Psoas muscle (tissue), 8 donors: ENCODE measurements around the gene DYNC1I1. TPM values are rescaled to one million over a fixed set of nuclear protein-coding genes. Genes with fewer than 3 reads are reported as not detected.

Experiments used
- ATAC-seq, 4 donors: fragments of 200-7000 bp; cut with Tn5 transposase; one replicate each; pipeline ENCODE4 v1.9.1; 2020; ENCODE audit warnings: moderate library complexity in 3 of 4, mild to moderate bottlenecking in 2 of 4
- DNase-seq, 2 donors: peaks; one replicate each; pipeline ENCODE4 v3.0.0-alpha.2; 2020
- H3K27ac ChIP-seq: fragments of 200-600 bp; one replicate; pipeline ENCODE4 v1.8.0; 2022
- H3K27me3 ChIP-seq, 3 donors: fragments of 200-600 bp in 1 of 3; one replicate each; pipeline versions ENCODE4 v1.6.1 to v1.8.0; 2013 to 2022; ENCODE audit warnings: low read length in 2 of 3, mild to moderate bottlenecking in 2 of 3, moderate library complexity in 1 of 3; ENCODE audit not compliant: insufficient read depth in 3 of 3
- H3K36me3 ChIP-seq, 2 donors: fragments of 200-600 bp in 1 of 2; one replicate each; pipeline versions ENCODE4 v1.6.1 to v1.8.0; 2013 to 2022; ENCODE audit warnings: low read depth in 1 of 2, mild to moderate bottlenecking in 1 of 2, moderate library complexity in 1 of 2; ENCODE audit not compliant: insufficient read depth in 1 of 2
- H3K4me1 ChIP-seq: fragments of 200-600 bp; one replicate; pipeline ENCODE4 v1.8.0; 2022
- H3K4me3 ChIP-seq: fragments of 200-600 bp; one replicate; pipeline ENCODE4 v1.8.0; 2022; ENCODE audit warnings: mild to moderate bottlenecking
- H3K9me3 ChIP-seq: fragments of 200-600 bp; one replicate; pipeline ENCODE4 v1.8.0; 2022
- CTCF ChIP-seq: fragments of 200-600 bp; IDR thresholded peaks from one replicate; pipeline ENCODE4 v1.8.0; 2022; ENCODE audit warnings: antibody characterized with exemption
- WGBS, 3 donors: extraction: QIAGEN DNeasy Blood & Tissue Kit; methylation state at CpG; one replicate each; pipeline versions ENCODE4 v1.1.6 to v1.1.7; 2013; 5-methylcytosine and 5-hydroxymethylcytosine counted together
- intact Hi-C, 2 donors: fragments of 100-400 bp; cut with DNase I; formaldehyde crosslinking; loops; one replicate each; pipeline versions ENCODE4 v1.11.0 to v1.14.2; 2022
- polyA plus RNA-seq, 3 donors: library from polyadenylated mRNA; stranded (reverse); fragments of 200-250 nt; gene quantifications; one replicate each; pipeline ENCODE4 v1.2.3, GENCODE V29; 2013
- total RNA-seq, 4 donors: library from RNA; stranded (reverse); fragmentation: NEBNext Ultra II Directional in 2 of 4; extraction: Animal tissue kit (Norgen Biotek cat#: 25700) in 2 of 4; gene quantifications; one replicate each; pipeline versions ENCODE4 v1.2.1 to v1.2.4, GENCODE V29; 2021 to 2023
- donor health status: healthy with polysubstance abuse.
- donor health status: DM: no; HTN: no; CAD: no; lungs with moderate emphysema.
- donor health status: Bipolar disorder and iron deficiency.
- donor health status: healthy.
- donor health status: DM: yes; HTN: yes; CAD: no.
- donor health status: DM: no; HTN: no; CAD: no.
- donor health status: DM: no; HTN: no; CAD: no.
- donor health status: DM: yes; HTN: yes; CAD: no.

DYNC1I1 gene
- total and polyA plus RNA-seq, 7 donors = 3.0 to 28.8 (median 6.9) TPM

- Histone ChIP-seq H3K27me3 (no peaks in the 10 kb centered on the region), H3K27ac (no peak overlapping the region), H3K4me1 (no peaks in the 10 kb centered on the region), H3K9me3 (no peaks in the 10 kb centered on the region), H3K36me3 (no peaks in the 10 kb centered on the region), H3K4me3 (no peak overlapping the region)
- intact Hi-C loops = no loop called here
- ATAC-seq (no peak), DNase-seq (no peak)
- 68 to 84% (median 79%) methylated on average over 5 of the region's 5 CpGs for WGBS, 3 donors
- no peak for TF ChIP-seq CTCF
Measured at GRCh38 chr7:96005271-96005670, 232.9 kb downstream of the DYNC1I1 start.

DNA sequence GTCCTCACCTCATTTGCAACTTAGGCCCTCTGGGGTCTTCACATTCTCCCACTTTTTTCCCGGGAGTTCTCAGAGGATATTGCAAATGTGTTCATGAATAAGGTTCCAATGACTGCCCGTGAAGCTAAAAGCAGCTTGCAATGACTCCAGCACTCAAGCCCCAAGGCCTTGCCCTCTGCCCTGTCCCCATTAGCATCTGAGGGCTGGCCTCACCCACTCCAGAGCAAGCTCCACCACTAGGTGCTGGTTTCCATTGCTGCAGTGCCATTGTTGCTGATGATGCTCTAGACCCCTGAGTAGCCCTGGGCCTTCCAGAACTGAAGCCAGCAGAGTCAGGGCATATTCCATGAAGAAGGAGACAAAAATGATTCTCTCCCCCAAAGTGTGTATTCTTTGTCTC is 236.8 kb downstream of the DYNC1I1 start:
- no peak for ATAC-seq
- H3K36me3 ChIP-seq = no peaks in the 10 kb centered on the region
- H3K4me1 ChIP-seq = no peaks in the 10 kb centered on the region
- H3K4me3 ChIP-seq = no peak overlapping the region
- H3K27me3 ChIP-seq = no peaks in the 10 kb centered on the region
- H3K27ac ChIP-seq = no peak overlapping the region
- WGBS, 3 donors = 77 to 87% (median 86%) methylated on average over 2 of the region's 2 CpGs
- intact Hi-C loops = no loop called here
- DNase-seq = no peak
- H3K9me3 ChIP-seq = no peaks in the 10 kb centered on the region
- TF ChIP-seq CTCF = no peak

DNA sequence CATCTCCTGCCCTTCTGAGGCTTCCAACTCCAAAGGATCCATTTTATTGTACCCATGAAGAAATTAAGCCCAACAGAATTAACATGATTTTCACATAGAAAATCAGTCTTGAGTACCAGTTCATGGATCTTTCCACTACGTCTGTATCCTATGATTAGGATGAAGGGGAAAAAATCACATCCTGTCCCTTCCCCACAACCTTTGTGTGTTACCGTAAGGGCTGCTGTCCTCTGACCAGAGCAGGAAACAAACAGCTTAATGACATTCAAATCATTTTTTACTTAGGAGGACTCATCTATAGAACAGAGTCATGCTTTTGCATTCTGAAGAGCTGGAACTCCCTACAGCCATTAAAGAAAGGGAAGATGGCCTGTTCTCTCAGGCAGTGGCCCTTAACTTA is 241.5 kb downstream of the DYNC1I1 start:
- no peak overlapping the region for H3K27ac ChIP-seq
- no peaks in the 10 kb centered on the region for H3K4me1 ChIP-seq
- H3K36me3 ChIP-seq = no peaks in the 10 kb centered on the region
- no peak for ATAC-seq
- no peaks in the 10 kb centered on the region for H3K27me3 ChIP-seq
- no peak for TF ChIP-seq CTCF
- H3K4me3 ChIP-seq = no peak overlapping the region
- intact Hi-C loops = no loop called here
- 66 to 81% (median 77%) methylated on average over 2 of the region's 2 CpGs for WGBS, 3 donors
- H3K9me3 ChIP-seq = no peaks in the 10 kb centered on the region
- no peak for DNase-seq

DNA sequence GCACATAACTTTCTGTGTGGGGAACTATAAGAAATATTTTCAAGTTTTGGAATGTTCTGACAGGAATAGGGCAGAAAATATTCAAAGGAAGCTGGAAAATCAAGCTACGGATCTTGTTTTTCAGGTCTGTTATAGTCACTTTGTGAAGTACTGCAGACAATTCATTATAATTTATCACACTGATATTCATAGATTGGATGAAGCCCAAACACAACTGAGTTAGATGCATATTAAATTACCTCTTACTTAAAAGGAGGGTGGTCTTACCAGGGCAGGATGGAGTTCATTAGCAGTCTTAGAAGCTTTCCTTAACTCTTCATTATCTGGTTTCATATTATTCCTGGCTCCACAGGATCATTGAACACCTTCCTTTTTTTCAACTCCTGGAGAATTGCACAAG is 242.3 kb downstream of the DYNC1I1 start:
- ATAC-seq (no peak), DNase-seq (no peak)
- H3K27me3 ChIP-seq = no peaks in the 10 kb centered on the region
- no peaks in the 10 kb centered on the region for H3K9me3 ChIP-seq
- TF ChIP-seq CTCF = no peak
- intact Hi-C loops = no loop called here
- WGBS, 3 donors = 61 to 82% (median 81%) methylated on average over 1 of the region's 1 CpG
- no peak overlapping the region for H3K4me3 ChIP-seq
- no peak overlapping the region for H3K27ac ChIP-seq
- H3K4me1 ChIP-seq = no peaks in the 10 kb centered on the region
- H3K36me3 ChIP-seq = no peaks in the 10 kb centered on the region

GRCh38 chr7:96016056-96016586 is 243.8 kb downstream of the DYNC1I1 start:
- intact Hi-C loops = no loop called here
- Histone ChIP-seq H3K4me3 (no peak overlapping the region), H3K27me3 (no peaks in the 10 kb centered on the region), H3K36me3 (no peaks in the 10 kb centered on the region), H3K9me3 (no peaks in the 10 kb centered on the region), H3K27ac (no peak overlapping the region), H3K4me1 (no peaks in the 10 kb centered on the region)
- no peak for DNase-seq
- 66 to 86% (median 79%) methylated on average over 3 of the region's 3 CpGs for whole genome bisulfite sequencing, 3 donors
- no peak for ATAC-seq
- no peak for TF ChIP-seq CTCF
